Measurements from ENCODE around the gene KRTAP3-2.

- TF ChIP-seq POLR2AphosphoS5 (IDR thresholded peaks at IDR 0.05) = no peak
- TF ChIP-seq POLR2A (IDR thresholded peaks at IDR 0.05) = no peak
- TF ChIP-seq, protein P1, sequence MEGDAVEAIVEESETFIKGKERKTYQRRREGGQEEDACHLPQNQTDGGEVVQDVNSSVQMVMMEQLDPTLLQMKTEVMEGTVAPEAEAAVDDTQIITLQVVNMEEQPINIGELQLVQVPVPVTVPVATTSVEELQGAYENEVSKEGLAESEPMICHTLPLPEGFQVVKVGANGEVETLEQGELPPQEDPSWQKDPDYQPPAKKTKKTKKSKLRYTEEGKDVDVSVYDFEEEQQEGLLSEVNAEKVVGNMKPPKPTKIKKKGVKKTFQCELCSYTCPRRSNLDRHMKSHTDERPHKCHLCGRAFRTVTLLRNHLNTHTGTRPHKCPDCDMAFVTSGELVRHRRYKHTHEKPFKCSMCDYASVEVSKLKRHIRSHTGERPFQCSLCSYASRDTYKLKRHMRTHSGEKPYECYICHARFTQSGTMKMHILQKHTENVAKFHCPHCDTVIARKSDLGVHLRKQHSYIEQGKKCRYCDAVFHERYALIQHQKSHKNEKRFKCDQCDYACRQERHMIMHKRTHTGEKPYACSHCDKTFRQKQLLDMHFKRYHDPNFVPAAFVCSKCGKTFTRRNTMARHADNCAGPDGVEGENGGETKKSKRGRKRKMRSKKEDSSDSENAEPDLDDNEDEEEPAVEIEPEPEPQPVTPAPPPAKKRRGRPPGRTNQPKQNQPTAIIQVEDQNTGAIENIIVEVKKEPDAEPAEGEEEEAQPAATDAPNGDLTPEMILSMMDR (IDR thresholded peaks at IDR 0.05 in 8 of 11, conservative IDR thresholded peaks at IDR 0.05 in 3 of 11) = no peak
Observed at GRCh38 chr17:40975516-40975915, 24.2 kb downstream of the KRTAP3-2 start.
